Effector CD8-positive, alpha-beta T cell (primary cell): ENCODE data around the gene SLIT2.

Experiments
- DNase-seq: peaks from one replicate; lab custom pipeline; 2025; lab: John Stamatoyannopoulos, UW

The SLIT2 gene

DNA sequence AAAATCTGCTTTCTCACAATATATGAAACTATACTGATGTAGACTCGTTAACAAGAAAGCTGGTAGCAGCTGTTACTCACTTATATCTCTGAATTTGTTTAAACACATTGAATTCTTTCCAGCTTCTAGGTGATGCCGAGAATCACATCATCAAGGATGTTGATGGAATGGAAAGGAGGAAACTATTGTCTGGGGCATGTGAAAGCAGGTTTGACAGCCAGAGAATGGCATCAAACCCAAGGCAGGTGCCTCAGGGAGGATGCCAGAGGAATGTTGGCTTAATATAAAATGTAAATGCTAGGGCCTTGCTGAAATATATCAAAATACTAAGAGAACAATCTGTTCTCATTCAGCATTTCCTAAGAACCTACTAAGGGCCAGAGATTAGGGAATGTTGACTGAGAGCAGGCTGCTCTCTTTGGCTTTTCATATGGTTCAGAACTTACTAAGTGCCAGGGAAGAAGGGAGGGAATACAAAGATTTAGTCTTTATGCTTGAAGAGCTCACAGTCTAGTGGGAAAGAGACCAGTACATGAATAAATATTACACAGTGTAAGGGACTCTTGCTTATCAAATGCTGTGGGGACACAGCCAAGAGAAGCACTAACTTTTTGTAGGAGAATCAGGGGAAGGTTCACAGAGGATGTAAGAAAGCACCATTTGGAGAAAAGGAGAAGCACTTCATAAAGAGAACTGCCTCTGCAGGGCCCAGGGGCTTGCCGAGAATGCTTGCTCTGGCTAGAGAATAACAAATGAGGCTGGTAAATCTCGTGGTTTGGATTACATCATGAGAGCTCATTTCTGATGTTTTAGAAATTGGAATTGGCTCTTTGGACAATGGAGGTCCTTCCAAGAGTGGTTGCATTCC lies 14.7 kb downstream of the SLIT2 start:
- no peak for DNase-seq

GRCh38 chr4:20268028-20268427 lies 16.3 kb downstream of the SLIT2 start:
- no peak for DNase-seq

DNA sequence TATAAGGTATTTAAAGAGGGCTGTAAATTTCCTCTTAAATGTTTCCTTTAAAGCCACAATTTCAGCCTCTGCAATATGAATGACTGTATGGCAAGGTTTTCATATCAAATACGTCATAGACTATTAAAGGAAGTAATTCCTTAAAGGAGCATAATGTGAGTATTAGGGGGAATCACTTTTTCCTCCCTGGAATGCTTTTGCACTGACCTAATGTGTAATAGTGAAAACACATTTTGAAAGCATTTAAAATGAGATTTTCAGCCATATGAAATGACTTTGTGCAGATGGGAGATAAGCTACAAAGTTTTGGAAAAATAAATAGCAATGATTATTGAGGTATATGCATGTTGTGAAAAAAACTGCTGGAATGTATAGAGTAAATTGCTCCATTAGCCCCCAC lies 17.6 kb downstream of the SLIT2 start:
- no peak for DNase-seq

DNA sequence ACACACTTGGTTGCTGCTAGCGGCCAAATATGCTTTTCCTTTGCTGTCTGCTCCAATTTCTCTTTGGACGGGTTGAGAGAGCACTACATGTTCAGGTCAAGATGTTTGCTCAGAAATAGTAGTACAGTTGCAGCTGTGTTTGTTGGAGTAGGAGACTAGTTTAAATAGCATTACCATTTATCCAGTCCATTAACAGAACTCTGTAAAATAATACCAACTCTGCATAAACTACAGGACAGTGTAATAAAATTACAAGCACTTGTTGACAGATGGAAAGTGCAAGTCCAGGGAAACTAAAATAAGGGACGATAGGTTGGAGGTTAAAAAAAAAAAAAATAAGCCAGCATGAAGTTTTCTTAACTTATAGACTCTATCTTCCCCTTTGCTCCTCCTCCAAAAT lies 20.2 kb downstream of the SLIT2 start:
- DNase-seq: no peak

- no peak for DNase-seq
Observed at GRCh38 chr4:20272411-20272872, 20.7 kb downstream of the SLIT2 start.

DNA sequence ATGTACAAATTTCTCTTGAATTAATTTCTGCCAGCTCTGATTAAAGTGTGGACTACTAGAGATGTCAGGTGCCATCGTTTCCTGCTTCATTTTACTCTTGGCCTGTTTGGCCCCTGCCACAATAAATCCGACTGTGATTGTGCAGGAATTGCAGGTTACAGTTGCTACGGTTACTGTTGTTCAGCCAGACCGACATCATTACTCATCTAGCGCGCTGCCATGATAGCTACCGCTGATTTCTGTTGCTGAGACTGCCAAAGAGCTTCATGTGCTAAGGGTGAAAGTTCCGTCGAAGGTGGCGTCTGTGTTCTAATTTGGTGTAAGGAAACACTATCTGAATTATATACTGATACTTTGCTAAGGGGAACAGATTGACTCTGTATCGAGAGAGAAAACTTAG lies 22.1 kb downstream of the SLIT2 start:
- no peak for DNase-seq

DNA sequence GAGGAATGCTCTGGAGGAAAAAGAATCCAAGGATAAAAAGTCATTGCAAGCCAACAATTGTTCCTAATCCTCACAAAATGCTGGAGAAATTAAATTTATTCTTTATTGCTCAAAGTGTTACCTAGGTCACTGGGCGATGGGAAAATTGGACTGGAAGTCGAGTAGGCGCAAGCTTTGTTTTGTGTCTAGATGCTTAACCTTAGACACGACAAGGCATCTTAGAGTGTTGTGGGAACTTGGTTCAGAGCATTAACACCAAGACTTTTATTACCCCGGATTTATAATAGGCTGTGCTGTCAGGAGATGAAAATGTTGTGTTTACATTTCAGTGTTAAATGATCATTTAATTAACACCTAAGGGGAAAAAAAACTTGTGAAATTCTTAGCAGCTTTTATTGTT lies 25.1 kb downstream of the SLIT2 start:
- DNase-seq: no peak

DNA sequence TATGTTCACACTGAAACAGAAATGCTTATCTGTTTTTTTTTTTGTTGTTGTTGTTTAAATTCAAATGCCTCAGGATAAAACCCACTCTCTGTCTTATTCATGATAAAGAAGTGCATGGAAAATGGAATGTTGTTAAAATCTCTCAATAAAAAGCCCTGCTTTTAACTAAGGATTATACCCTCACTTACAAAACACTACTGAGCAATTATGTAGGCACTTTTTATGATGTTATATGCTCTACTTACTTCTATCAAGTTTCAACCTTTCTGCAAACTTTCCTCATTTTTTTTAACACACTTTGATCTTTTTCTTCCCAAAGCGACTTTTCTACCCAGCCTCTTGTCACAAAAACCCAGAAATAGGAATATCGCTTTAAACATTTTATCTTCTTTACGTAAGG lies 26.5 kb downstream of the SLIT2 start:
- no peak for DNase-seq

- no peak for DNase-seq
Observed at GRCh38 chr4:20279381-20279780, 27.7 kb downstream of the SLIT2 start.

DNA sequence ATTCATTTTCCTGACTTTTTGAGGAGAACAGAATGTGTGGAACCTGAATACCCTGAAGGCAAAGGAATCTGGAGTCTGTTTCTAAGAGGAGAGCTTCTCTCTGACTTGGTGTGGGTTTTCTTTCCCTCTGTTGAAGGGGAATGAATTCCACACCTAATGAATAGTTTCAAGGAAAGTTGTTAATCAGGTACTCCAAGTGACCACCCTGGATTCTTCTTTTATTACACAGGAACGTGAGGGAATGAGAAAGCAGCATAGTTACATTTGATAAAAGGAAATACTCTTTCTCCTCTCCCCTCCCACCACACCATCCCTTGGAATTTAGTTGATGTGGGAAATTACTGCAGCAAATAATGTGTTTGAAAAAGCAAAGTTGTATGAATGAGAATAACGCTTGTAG lies 29.7 kb downstream of the SLIT2 start:
- DNase-seq: no peak

- DNase-seq: no peak
Observed at GRCh38 chr4:20283039-20283438, 31.3 kb downstream of the SLIT2 start.

DNA sequence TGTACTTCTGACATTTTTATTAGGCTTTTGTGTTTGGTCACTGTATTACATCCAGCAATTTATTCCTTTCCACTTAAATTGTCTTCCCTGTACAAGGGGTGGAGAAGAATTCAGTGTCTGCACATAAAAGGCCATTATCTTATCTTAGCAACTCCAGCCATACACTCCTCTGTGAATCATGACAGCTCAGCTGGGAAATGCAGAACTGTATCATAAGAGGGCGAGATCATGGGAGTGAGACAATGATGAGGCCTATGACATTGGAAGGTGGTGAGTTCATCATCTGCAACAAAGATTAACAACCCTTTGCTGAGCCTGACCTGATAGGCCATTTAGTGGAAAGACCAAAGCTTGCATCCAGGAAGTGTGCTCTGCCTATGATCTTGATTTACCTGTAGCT lies 33.3 kb downstream of the SLIT2 start:
- no peak for DNase-seq

GRCh38 chr4:20287246-20287645 lies 35.5 kb downstream of the SLIT2 start:
- DNase-seq: no peak

GRCh38 chr4:20288047-20288650 lies 36.4 kb downstream of the SLIT2 start:
- no peak for DNase-seq

- no peak for DNase-seq
Observed at GRCh38 chr4:20288846-20289512, 37.3 kb downstream of the SLIT2 start.

- no peak for DNase-seq
Observed at GRCh38 chr4:20289782-20290181, 38.1 kb downstream of the SLIT2 start.

GRCh38 chr4:20292739-20293138 lies 41.0 kb downstream of the SLIT2 start:
- DNase-seq: no peak

GRCh38 chr4:20297261-20297660 lies 45.6 kb downstream of the SLIT2 start:
- DNase-seq: no peak

GRCh38 chr4:20297783-20298182 lies 46.1 kb downstream of the SLIT2 start:
- no peak for DNase-seq

- DNase-seq: no peak
Observed at GRCh38 chr4:20298455-20298854, 46.8 kb downstream of the SLIT2 start.

GRCh38 chr4:20298986-20299385 lies 47.3 kb downstream of the SLIT2 start:
- no peak for DNase-seq

- DNase-seq: no peak
Observed at GRCh38 chr4:20299515-20299914, 47.8 kb downstream of the SLIT2 start.

DNA sequence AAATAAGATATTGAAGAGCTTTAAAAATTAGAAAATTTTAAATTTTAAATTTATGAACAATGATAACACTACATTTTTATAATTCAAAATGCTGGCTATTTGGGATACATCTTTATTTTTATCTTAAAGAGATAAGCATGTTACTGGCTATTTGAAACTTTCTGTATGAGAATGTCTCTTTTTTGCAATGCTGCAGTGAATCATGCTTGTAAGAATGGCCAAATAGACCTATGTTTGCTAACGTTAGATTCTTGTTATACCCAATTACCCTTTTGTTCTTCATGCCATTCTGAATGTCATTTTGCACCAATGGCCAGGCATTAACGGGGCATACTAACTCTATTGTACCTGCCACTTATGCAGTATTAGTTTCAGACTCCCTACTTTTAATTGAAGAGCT lies 49.5 kb downstream of the SLIT2 start:
- no peak for DNase-seq
